LNCAP (cell line): ENCODE measurements around the gene NSMCE1.

Experiments
- CTCF ChIP-seq: fragments of 450-650 bp; IDR thresholded peaks from 2 replicates; pipeline ENCODE4 v1.5.1; 2017; ENCODE audit warnings: mild to moderate bottlenecking

Gene NSMCE1

GRCh38 chr16:27270349-27270748 lies 1.8 kb upstream of the NSMCE1 start:
- no peak for TF ChIP-seq CTCF

GRCh38 chr16:27269300-27270150 lies 953 bp upstream of the NSMCE1 start:
- no peak for TF ChIP-seq CTCF

- no peak for TF ChIP-seq CTCF
Observed at GRCh38 chr16:27267037-27267677, 1.4 kb downstream of the NSMCE1 start.

GRCh38 chr16:27265982-27266381 lies 2.6 kb downstream of the NSMCE1 start:
- no peak for TF ChIP-seq CTCF

GRCh38 chr16:27264151-27264550 lies 4.4 kb downstream of the NSMCE1 start:
- TF ChIP-seq CTCF: no peak

- no peak for TF ChIP-seq CTCF
Observed at GRCh38 chr16:27259710-27260109, 8.9 kb downstream of the NSMCE1 start.

GRCh38 chr16:27258241-27258734 lies 10.3 kb downstream of the NSMCE1 start:
- TF ChIP-seq CTCF: no peak
